T-cell (primary cell): ENCODE measurements around the gene MYMX. TPM values are rescaled to one million over a fixed set of nuclear protein-coding genes. Genes with fewer than 3 reads are reported as not detected.

Experiments
- ATAC-seq, 4 experiments: fragments of 200-7000 bp in 3 of 4; fragments of 150-1000 bp in 1 of 4; cut with Tn5 transposase; replicated peaks in 1 of 4; 1 replicate in 3 of 4; 2 replicates in 1 of 4; pipeline ENCODE4 v1.10.0; 2021; ENCODE audit warnings: moderate library complexity in 3 of 4, mild to moderate bottlenecking in 2 of 4, moderate number of reproducible peaks in 1 of 4
- CTCF ChIA-PET, 2 donors: fragments of 300-600 bp; sonication (Branson Sonifier 250); formaldehyde crosslinking; loops; one replicate each; lab custom pipeline; 2022; ENCODE audit warnings: antibody characterized with exemption in 2 of 2; lab: Charles Lee
- POLR2A ChIA-PET, 2 donors: fragments of 300-600 bp; sonication (Branson Sonifier 250); formaldehyde crosslinking; loops; one replicate each; lab custom pipeline; 2022; ENCODE audit warnings: antibody characterized with exemption in 2 of 2; lab: Charles Lee
- DNase-seq, 35 experiments: peaks; one replicate each; pipeline versions ENCODE4 v3.0.0 to v3.0.0-alpha.2; 2013 to 2023
- H3K27ac ChIP-seq: one replicate; pipeline ENCODE4 v1.5.1; 2013; ENCODE audit warnings: low read length
- H3K27me3 ChIP-seq, 2 experiments: replicated peaks in 1 of 2; 1 replicate in 1 of 2; 2 replicates in 1 of 2; pipeline versions ENCODE4 v1.6.1 to v1.7.0; 2013; ENCODE audit warnings: low read length in 1 of 2, mixed read lengths in 1 of 2; ENCODE audit not compliant: control insufficient read depth in 2 of 2, insufficient read depth in 2 of 2; ENCODE audit errors: extremely low read depth in 1 of 2
- H3K36me3 ChIP-seq, 2 donors: 1 replicate in 1 of 2; 2 replicates in 1 of 2; pipeline versions ENCODE4 v1.6.1 to v1.7.0; 2013; ENCODE audit warnings: low read length in 1 of 2; ENCODE audit not compliant: control insufficient read depth in 2 of 2, insufficient read depth in 1 of 2; ENCODE audit errors: extremely low read depth in 1 of 2
- H3K4me1 ChIP-seq, 2 experiments: 1 replicate in 1 of 2; 2 replicates in 1 of 2; pipeline versions ENCODE4 v1.6.1 to v1.7.0; 2013; ENCODE audit warnings: low read length in 2 of 2, mixed read lengths in 1 of 2; ENCODE audit not compliant: insufficient read depth in 2 of 2, control insufficient read depth in 1 of 2; ENCODE audit errors: extremely low read depth in 1 of 2
- H3K4me3 ChIP-seq, 2 donors: 1 replicate in 1 of 2; 2 replicates in 1 of 2; pipeline versions ENCODE4 v1.5.1 to v1.7.0; 2013; ENCODE audit warnings: mild to moderate bottlenecking in 2 of 2, low read length in 1 of 2, moderate library complexity in 1 of 2; ENCODE audit not compliant: control insufficient read depth in 1 of 2; ENCODE audit errors: extremely low read depth in 1 of 2
- H3K9me3 ChIP-seq: 2 replicates; pipeline ENCODE4 v1.7.0; 2013
- H3K27ac Mint-ChIP-seq, 2 donors: one replicate each; pipeline ENCODE4 v1.8.0; 2020 to 2021; ENCODE audit warnings: mild to moderate bottlenecking in 2 of 2, mixed read lengths in 2 of 2
- H3K27me3 Mint-ChIP-seq, 2 donors: one replicate each; pipeline ENCODE4 v1.8.0; 2021 to 2022; ENCODE audit warnings: mixed read lengths in 2 of 2
- H3K36me3 Mint-ChIP-seq: one replicate; pipeline ENCODE4 v1.8.0; 2021; ENCODE audit warnings: mixed read lengths
- H3K4me1 Mint-ChIP-seq, 3 donors: one replicate each; pipeline ENCODE4 v1.8.0; 2020 to 2022; ENCODE audit warnings: mixed read lengths in 3 of 3, mild to moderate bottlenecking in 1 of 3
- H3K4me3 Mint-ChIP-seq, 3 donors: one replicate each; pipeline ENCODE4 v1.8.0; 2020 to 2022; ENCODE audit warnings: mild to moderate bottlenecking in 3 of 3, mixed read lengths in 3 of 3, moderate library complexity in 3 of 3
- H3K9me3 Mint-ChIP-seq, 3 donors: one replicate each; pipeline ENCODE4 v1.8.0; 2020 to 2022; ENCODE audit warnings: mixed read lengths in 3 of 3
- WGBS: methylation state at CpG from one replicate; pipeline ENCODE4 v1.1.5; 2013; ENCODE audit warnings: missing lambda C conversion rate; ENCODE audit not compliant: insufficient coverage; 5-methylcytosine and 5-hydroxymethylcytosine counted together
- total RNA-seq, 35 experiments: library from RNA in 6 of 35; stranded (reverse) in 6 of 35; fragments of 120-200 nt in 1 of 35; gene quantifications; one replicate each; pipeline versions ENCODE4 v1.2.1 to v1.2.4 and lab custom pipeline; 2013 to 2026

The MYMX gene
- total RNA-seq = not detected
- total RNA-seq (2013) = not detected
- 0 reads per million in 29 experiments for total RNA-seq (lab: John Stamatoyannopoulos, UW)

DNA sequence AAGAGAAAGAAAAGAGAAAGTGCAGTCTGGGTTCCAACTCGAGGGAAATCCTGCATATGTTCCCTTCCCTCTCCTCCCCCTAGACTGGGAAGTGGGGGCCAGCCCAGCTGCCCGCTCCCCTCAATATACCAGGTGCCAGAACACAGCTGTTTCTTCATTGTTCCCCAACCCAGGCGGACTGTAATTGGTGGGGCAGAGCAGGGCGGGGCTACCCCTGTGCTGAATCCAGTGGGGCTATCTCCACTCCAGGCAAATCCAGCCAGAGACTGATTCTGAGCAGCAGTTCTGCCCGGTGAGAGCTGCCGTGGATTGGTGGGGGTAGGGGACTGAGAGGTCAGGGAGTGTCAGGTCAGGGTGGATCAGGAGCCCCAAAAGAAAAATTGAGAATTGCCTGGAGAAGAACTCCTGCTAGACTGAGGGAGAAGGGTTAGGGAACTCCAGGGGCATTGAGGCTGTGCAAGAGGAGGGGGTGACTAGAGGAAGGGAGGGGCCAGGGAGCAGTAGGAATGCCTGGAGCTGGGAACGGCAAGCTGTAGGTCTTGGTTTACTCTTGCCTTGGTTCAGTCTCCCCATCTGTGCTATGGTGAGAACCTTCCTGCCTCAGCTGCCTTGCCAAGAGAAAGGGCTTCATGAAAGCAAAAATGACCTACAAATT lies at the start of gene MYMX:
Gene MYMX (plus strand): TSS at position 250 of the 655 bp plus-strand sequence. CDS start 546 bp downstream, outside the sequence.
- no peak within 1 kb of the TSS for H3K27ac ChIP-seq
- H3K4me1 ChIP-seq = peaks cover 4 to 18% of the 10 kb centered on the region in 2 experiments
- no peak within 1 kb of the TSS for H3K27ac Mint-ChIP-seq
- WGBS = 55% methylated on average over 3 of the region's 7 CpGs
- H3K27me3 ChIP-seq = peaks cover 0 to 46% of the 10 kb centered on the region in 2 experiments
- no peak within 1 kb of the TSS for H3K4me3 ChIP-seq
- no peaks in the 10 kb centered on the region for H3K36me3 ChIP-seq
- no peak within 1 kb of the TSS for H3K4me3 Mint-ChIP-seq
- CTCF ChIA-PET = no interaction called here
- no peaks in the 10 kb centered on the region for H3K9me3 Mint-ChIP-seq
- POLR2A ChIA-PET = interaction anchor here in 1 of 2 donors (0.7 kb wide), 1 partner anchor 30 kb away, joined by 6 read pairs; no protein-coding TSS in a partner anchor
- ATAC-seq = no peak
- H3K36me3 Mint-ChIP-seq = no peaks in the 10 kb centered on the region
- H3K4me1 Mint-ChIP-seq = peaks cover 4 to 23% (median 14%) of the 10 kb centered on the region in 3 donors
- H3K27me3 Mint-ChIP-seq = peaks cover 2 to 17% of the 10 kb centered on the region in 2 donors
- no peak for DNase-seq
- H3K9me3 ChIP-seq = no peaks in the 10 kb centered on the region

DNA sequence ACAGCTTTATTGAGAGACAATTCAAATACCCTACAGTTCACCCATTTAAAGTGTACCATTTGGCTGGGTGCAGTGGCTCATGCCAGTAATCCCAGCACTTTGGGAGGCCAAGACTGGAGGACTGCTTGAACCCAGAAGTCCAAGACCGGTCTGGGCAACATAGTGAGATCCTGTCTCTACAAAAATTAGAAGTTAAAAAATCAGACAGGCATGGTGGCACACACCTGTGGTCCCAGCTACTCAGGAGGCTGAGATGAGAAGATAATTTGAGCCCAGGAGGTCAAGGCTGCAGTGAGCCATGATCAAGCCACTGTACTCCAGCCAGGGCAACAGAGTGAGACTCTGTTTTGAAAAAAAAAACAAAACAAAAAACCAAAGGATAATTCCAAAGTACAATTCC lies 49.2 kb upstream of the MYMX start:
- DNase-seq (no peak), ATAC-seq (no peak)
- Histone ChIP-seq H3K27ac (no peak overlapping the region), H3K27me3 (peaks cover 0 to 51% of the 10 kb centered on the region in 2 experiments), H3K4me1 (peaks cover 0 to under 1% of the 10 kb centered on the region in 2 experiments), H3K36me3 (no peaks in the 10 kb centered on the region), H3K9me3 (no peaks in the 10 kb centered on the region), H3K4me3 (no peak overlapping the region)
- 100% methylated on average over 1 of the region's 1 CpG for WGBS
- Mint-ChIP-seq H3K27me3 (peaks cover 12 to 17% of the 10 kb centered on the region in 2 donors), H3K9me3 (no peaks in the 10 kb centered on the region), H3K4me3 (no peak overlapping the region), H3K36me3 (no peaks in the 10 kb centered on the region), H3K27ac (no peak overlapping the region), H3K4me1 (peaks cover 0 to 7% (median 0%) of the 10 kb centered on the region in 3 donors)
- POLR2A ChIA-PET = no interaction called here
- CTCF ChIA-PET = interaction anchor here (0.5 to 0.6 kb wide), 2 partner anchors 67 to 156 kb away, joined by 3 to 4 read pairs; no protein-coding TSS in a partner anchor

DNA sequence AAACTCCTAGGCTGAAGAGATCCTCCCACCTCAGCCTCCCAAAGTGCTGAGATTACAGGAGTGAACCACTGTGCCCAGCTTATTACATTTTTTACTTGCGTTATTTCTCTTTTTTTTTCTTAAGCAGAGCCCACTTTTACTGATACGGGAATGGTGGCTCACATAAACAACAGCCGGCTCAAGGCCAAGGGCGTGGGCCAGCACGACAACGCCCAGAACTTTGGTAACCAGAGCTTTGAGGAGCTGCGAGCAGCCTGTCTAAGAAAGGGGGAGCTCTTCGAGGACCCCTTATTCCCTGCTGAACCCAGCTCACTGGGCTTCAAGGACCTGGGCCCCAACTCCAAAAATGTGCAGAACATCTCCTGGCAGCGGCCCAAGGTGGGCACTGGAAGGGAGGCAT lies 47.6 kb upstream of the MYMX start:
- Mint-ChIP-seq H3K27me3 (peaks cover 10 to 16% of the 10 kb centered on the region in 2 donors), H3K9me3 (no peaks in the 10 kb centered on the region), H3K4me1 (peaks cover 0 to 10% (median 2%) of the 10 kb centered on the region in 3 donors), H3K36me3 (no peaks in the 10 kb centered on the region), H3K27ac (no peak overlapping the region), H3K4me3 (no peak overlapping the region)
- no peaks in the 10 kb centered on the region for H3K36me3 ChIP-seq
- DNase-seq (no peak), ATAC-seq (no peak)
- ChIA-PET POLR2A (no interaction called here), CTCF (interaction anchor here (0.6 kb wide), 2 partner anchors 72 to 460 kb away, joined by 3 read pairs; no protein-coding TSS in a partner anchor)
- H3K4me3 ChIP-seq = no peak overlapping the region
- WGBS = 93% methylated on average over 5 of the region's 9 CpGs
- H3K27ac ChIP-seq = no peak overlapping the region
- H3K27me3 ChIP-seq = peaks cover 0 to 47% of the 10 kb centered on the region in 2 experiments
- H3K9me3 ChIP-seq = no peaks in the 10 kb centered on the region
- H3K4me1 ChIP-seq = peaks cover 0 to 5% of the 10 kb centered on the region in 2 experiments

DNA sequence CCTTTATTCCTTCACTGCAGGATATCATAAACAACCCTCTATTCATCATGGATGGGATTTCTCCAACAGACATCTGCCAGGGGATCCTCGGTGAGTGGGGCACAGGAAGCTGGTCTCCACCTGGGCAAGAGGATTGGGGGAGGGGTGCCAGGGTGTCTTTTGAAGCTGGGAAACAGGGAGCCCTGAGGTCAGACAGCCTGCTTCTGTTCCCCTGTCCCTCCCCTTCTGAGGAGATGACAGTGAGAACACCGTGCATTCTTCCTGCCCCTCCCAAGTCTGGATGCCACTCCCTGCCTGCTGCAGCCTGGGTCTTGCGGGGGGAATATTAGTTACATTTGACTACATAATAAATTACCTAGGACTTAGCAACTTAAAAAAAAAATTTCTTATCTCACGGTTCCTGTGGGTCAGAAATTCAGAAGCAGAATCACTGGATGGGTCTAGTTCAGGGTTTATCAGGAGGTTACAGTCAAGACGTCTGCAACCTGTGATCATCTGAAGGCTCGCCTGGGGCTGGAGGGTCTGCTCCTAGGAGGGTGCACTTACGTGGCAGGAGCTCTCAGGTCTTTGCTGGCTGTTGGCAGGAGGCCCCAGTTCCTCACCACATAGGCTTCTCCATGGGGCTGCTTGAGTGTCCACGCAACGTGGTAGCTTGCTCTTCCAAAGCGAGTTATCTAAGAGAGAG lies 46.7 kb upstream of the MYMX start:
- Histone ChIP-seq H3K4me1 (peaks cover 0 to 5% of the 10 kb centered on the region in 2 experiments), H3K9me3 (no peaks in the 10 kb centered on the region), H3K27ac (no peak overlapping the region), H3K36me3 (no peaks in the 10 kb centered on the region), H3K27me3 (peaks cover 0 to 40% of the 10 kb centered on the region in 2 experiments), H3K4me3 (no peak overlapping the region)
- H3K27me3 Mint-ChIP-seq = peaks cover 5 to 11% of the 10 kb centered on the region in 2 donors
- ChIA-PET CTCF (no interaction called here), POLR2A (no interaction called here)
- ATAC-seq = no peak
- peaks cover 0 to 10% (median 2%) of the 10 kb centered on the region in 3 donors for H3K4me1 Mint-ChIP-seq
- H3K4me3 Mint-ChIP-seq = no peak overlapping the region
- H3K9me3 Mint-ChIP-seq = no peaks in the 10 kb centered on the region
- DNase-seq = no peak
- H3K27ac Mint-ChIP-seq = no peak overlapping the region
- no peaks in the 10 kb centered on the region for H3K36me3 Mint-ChIP-seq
- WGBS = 77% methylated on average over 3 of the region's 10 CpGs

DNA sequence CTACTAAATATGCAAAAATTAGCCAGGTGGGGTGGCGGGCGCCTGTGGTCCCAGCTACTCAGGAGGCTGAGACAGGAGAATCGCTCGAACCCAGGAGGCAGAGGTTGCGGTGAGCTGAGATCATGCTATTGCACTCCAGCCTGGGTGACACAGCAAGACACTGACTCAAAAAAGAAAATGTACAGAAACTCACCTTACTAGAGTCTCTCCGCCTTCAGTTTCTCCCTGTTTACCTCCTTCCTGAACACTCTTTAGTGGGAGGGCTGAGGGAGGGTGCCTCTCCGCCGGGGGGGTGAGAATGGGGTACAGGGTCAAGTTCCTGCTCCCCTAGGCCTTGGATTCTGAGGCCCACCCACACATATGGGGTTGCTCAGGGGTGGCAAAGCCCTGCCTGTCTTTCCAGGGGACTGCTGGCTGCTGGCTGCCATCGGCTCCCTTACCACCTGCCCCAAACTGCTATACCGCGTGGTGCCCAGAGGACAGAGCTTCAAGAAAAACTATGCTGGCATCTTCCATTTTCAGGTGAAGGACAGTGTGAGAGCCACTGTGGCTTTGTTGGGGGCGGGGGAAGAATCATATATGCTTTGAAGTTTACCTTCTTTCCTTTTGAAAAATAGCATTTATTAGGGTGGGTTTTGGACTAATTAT lies 44.7 kb upstream of the MYMX start:
- Mint-ChIP-seq H3K27me3 (peaks cover 2 to 7% of the 10 kb centered on the region in 2 donors), H3K9me3 (no peaks in the 10 kb centered on the region), H3K4me1 (peaks cover 1 to 18% (median 7%) of the 10 kb centered on the region in 3 donors), H3K4me3 (peak overlapping the region in 1 of 3 donors; percentile 52), H3K27ac (peak overlapping the region in 1 of 2 donors; percentile 83), H3K36me3 (no peaks in the 10 kb centered on the region)
- WGBS = 77% methylated on average over 7 of the region's 12 CpGs
- Histone ChIP-seq H3K36me3 (no peaks in the 10 kb centered on the region), H3K4me3 (no peak overlapping the region), H3K9me3 (no peaks in the 10 kb centered on the region), H3K27ac (no peak overlapping the region), H3K4me1 (peaks cover 0 to 15% of the 10 kb centered on the region in 2 experiments), H3K27me3 (peaks cover 0 to 36% of the 10 kb centered on the region in 2 experiments)
- ATAC-seq (no peak), DNase-seq (no peak)
- ChIA-PET POLR2A (no interaction called here), CTCF (interaction anchor here (1.0 to 1.6 kb wide), 2 partner anchors 141 to 166 kb away, joined by 3 to 4 read pairs; partner anchors contain the start of gene AARS2 (in 1 of the 2))
